NCI-H2029 treated with DMSO at 0.1 percent for 48 hours (cell line): Measurements from ENCODE around the gene ESRRG.

Experiments
- DNase-seq: peaks from one replicate; lab custom pipeline; 2025; lab: John Stamatoyannopoulos, UW

ESRRG gene

GRCh38 chr1:216627252-216627651 is 96.0 kb downstream of the ESRRG start:
- DNase-seq, result no peak

- DNase-seq, result no peak
These were observed 96.7 kb downstream of the ESRRG start for GRCh38 chr1:216626394-216627067.

- no peak for DNase-seq
These were observed 101.7 kb downstream of the ESRRG start for GRCh38 chr1:216621536-216621935.

- DNase-seq, result peak; percentile 2
These were observed 106.0 kb downstream of the ESRRG start for GRCh38 chr1:216617081-216617875.

- no peak for DNase-seq
These were observed 106.8 kb downstream of the ESRRG start for GRCh38 chr1:216616425-216616824.

GRCh38 chr1:216614011-216614934 is 109.0 kb downstream of the ESRRG start:
- no peak for DNase-seq

- no peak for DNase-seq
These were observed 110.9 kb downstream of the ESRRG start for GRCh38 chr1:216612291-216612690.

GRCh38 chr1:216607067-216607697 is 116.0 kb downstream of the ESRRG start:
- no peak for DNase-seq

- DNase-seq, result no peak
These were observed 117.1 kb downstream of the ESRRG start for GRCh38 chr1:216606047-216606637.

- peak; percentile 29 for DNase-seq
These were observed 118.5 kb downstream of the ESRRG start for GRCh38 chr1:216604771-216605170.

- DNase-seq, result peak; percentile 22
These were observed 122.3 kb downstream of the ESRRG start for GRCh38 chr1:216600730-216601609.

GRCh38 chr1:216599851-216600250 is 123.4 kb downstream of the ESRRG start:
- DNase-seq, result no peak

- no peak for DNase-seq
These were observed 124.8 kb downstream of the ESRRG start for GRCh38 chr1:216598448-216598847.

- DNase-seq, result no peak
These were observed 126.9 kb downstream of the ESRRG start for GRCh38 chr1:216596281-216596862.

GRCh38 chr1:216587715-216588114 is 135.5 kb downstream of the ESRRG start:
- DNase-seq, result no peak

GRCh38 chr1:216582151-216582550 is 141.1 kb downstream of the ESRRG start:
- no peak for DNase-seq

- no peak for DNase-seq
These were observed 142.6 kb downstream of the ESRRG start for GRCh38 chr1:216580538-216581057.

- no peak for DNase-seq
These were observed 146.8 kb downstream of the ESRRG start for GRCh38 chr1:216576234-216576937.

- no peak for DNase-seq
These were observed 156.5 kb downstream of the ESRRG start for GRCh38 chr1:216566641-216567205.
